HEK293T (cell line): ENCODE data around the gene HSD11B1.

Source experiments
- ARNT ChIP-seq: fragments of 450-650 bp; IDR thresholded peaks from 2 replicates; pipeline ENCODE4 v1.6.1; 2017; ENCODE audit warnings: mild to moderate bottlenecking
- BHLHE40 ChIP-seq: fragments of 450-650 bp; IDR thresholded peaks from 2 replicates; pipeline ENCODE4 v1.6.1; 2016; ENCODE audit warnings: mild to moderate bottlenecking, moderate library complexity, borderline replicate concordance
- CTBP1 ChIP-seq: fragments of 450-650 bp; IDR thresholded peaks from 2 replicates; pipeline ENCODE4 v1.6.1; 2016; ENCODE audit warnings: borderline replicate concordance
- ELF4 ChIP-seq: fragments of 450-650 bp; IDR thresholded peaks from 2 replicates; pipeline ENCODE4 v1.6.1; 2017; ENCODE audit warnings: antibody characterized with exemption
- FOXA1 ChIP-seq: fragments of 450-650 bp; IDR thresholded peaks from 2 replicates; pipeline ENCODE4 v1.6.1; 2016; ENCODE audit warnings: mild to moderate bottlenecking
- FOXK2 ChIP-seq: fragments of 450-650 bp; IDR thresholded peaks from 2 replicates; pipeline ENCODE4 v1.6.1; 2016; ENCODE audit warnings: mild to moderate bottlenecking
- FOXM1 ChIP-seq: fragments of 450-650 bp; IDR thresholded peaks from 2 replicates; pipeline ENCODE4 v1.6.1; 2017; ENCODE audit warnings: mild to moderate bottlenecking, borderline replicate concordance
- HDGF ChIP-seq: fragments of 450-650 bp; IDR thresholded peaks from 2 replicates; pipeline ENCODE4 v1.6.1; 2017; ENCODE audit warnings: antibody characterized with exemption, borderline replicate concordance
- LEF1 ChIP-seq: fragments of 450-650 bp; IDR thresholded peaks from 2 replicates; pipeline ENCODE4 v1.6.1; 2017; ENCODE audit warnings: mild to moderate bottlenecking, borderline replicate concordance
- NFRKB ChIP-seq: fragments of 450-650 bp; IDR thresholded peaks from 2 replicates; pipeline ENCODE4 v1.6.1; 2016; ENCODE audit warnings: mild to moderate bottlenecking, moderate library complexity
- PKNOX1 ChIP-seq: fragments of 450-650 bp; IDR thresholded peaks from 2 replicates; pipeline ENCODE4 v1.6.1; 2016
- SP1 ChIP-seq: fragments of 450-650 bp; IDR thresholded peaks from 2 replicates; pipeline ENCODE4 v1.6.1; 2017
- SUZ12 ChIP-seq: fragments of 450-650 bp; IDR thresholded peaks from 2 replicates; pipeline ENCODE4 v1.6.1; 2016; ENCODE audit warnings: mild to moderate bottlenecking
- ZNF384 ChIP-seq: fragments of 450-650 bp; IDR thresholded peaks from 2 replicates; pipeline ENCODE4 v1.6.1; 2016

GRCh38 chr1:209748620-209749019 lies 44.0 kb downstream of the HSD11B1 start:
- TF ChIP-seq FOXK2 (no peak), BHLHE40 (no peak), PKNOX1 (no peak), NFRKB (no peak), FOXM1 (no peak), LEF1 (no peak), ZNF384 (no peak), HDGF (no peak), SP1 (no peak), ARNT (no peak), ELF4 (no peak), CTBP1 (no peak), FOXA1 (no peak), SUZ12 (no peak)
